Testis (tissue), 3 donors: ENCODE data around the gene ADGRD1. TPM values are rescaled to one million over a fixed set of nuclear protein-coding genes. Genes with fewer than 3 reads are reported as not detected.

Experiments
- DNase-seq: peaks from one replicate; pipeline ENCODE4 v3.0.0-alpha.2; 2019
- H3K27ac ChIP-seq, 2 donors: fragments of 200-600 bp; sonication (generic); one replicate each; pipeline ENCODE4 v1.5.1; 2019
- H3K27me3 ChIP-seq: fragments of 200-600 bp; sonication (generic); one replicate; pipeline ENCODE4 v1.5.1; 2019
- H3K36me3 ChIP-seq: fragments of 200-600 bp; sonication (generic); one replicate; pipeline ENCODE4 v1.5.1; 2017; ENCODE audit warnings: low read depth; ENCODE audit errors: missing control alignments
- H3K4me1 ChIP-seq: fragments of 200-600 bp; sonication (generic); one replicate; pipeline ENCODE4 v1.5.1; 2019
- H3K4me3 ChIP-seq, 2 donors: fragments of 200-600 bp; sonication (generic); one replicate each; pipeline ENCODE4 v1.5.1; 2017 to 2019
- H3K9me3 ChIP-seq: fragments of 200-600 bp; sonication (generic); one replicate; pipeline ENCODE4 v1.5.1; 2017
- CTCF ChIP-seq, 3 experiments: fragments of 450-650 bp in 2 of 3; fragments of 200-600 bp in 1 of 3; sonication (generic) in 1 of 3; IDR thresholded peaks; one replicate each; pipeline ENCODE4 v1.5.1; 2016 to 2019; ENCODE audit warnings: antibody characterized with exemption in 3 of 3, mild to moderate bottlenecking in 2 of 3, moderate library complexity in 1 of 3
- POLR2A ChIP-seq: fragments of 450-650 bp; IDR thresholded peaks from one replicate; pipeline ENCODE4 v1.6.1; 2017; ENCODE audit warnings: antibody characterized with exemption, mild to moderate bottlenecking, moderate library complexity
- WGBS, 2 donors: methylation state at CpG; one replicate each; pipeline ENCODE4 v1.1.5; 2018; 5-methylcytosine and 5-hydroxymethylcytosine counted together
- intact Hi-C: fragments of 100-400 bp; cut with DNase I; formaldehyde crosslinking; loops from one replicate; pipeline ENCODE4 v1.15.1; 2023; ENCODE audit warnings: low total_unique reads
- polyA plus RNA-seq: library from polyadenylated mRNA; stranded (reverse); fragments of 350-450 nt; fragmentation: Illumina TruSeq; extraction: RNeasy Lipid Tissue Mini Kit (QIAGEN cat#74804); gene quantifications from one replicate; pipeline ENCODE4 v1.2.3, GENCODE V29; 2014; ENCODE audit warnings: low read depth, low replicate concordance; ENCODE audit not compliant: insufficient read depth
- total RNA-seq, 2 donors: library from RNA; depleted of rRNA; stranded (reverse); fragments of >200 nt; gene quantifications; one replicate each; pipeline ENCODE4 v1.2.3, GENCODE V29; 2016

Gene ADGRD1
- total and polyA plus RNA-seq, 3 donors from 2014 or later = 27.2 to 43.2 (median 42.8) TPM

- TF ChIP-seq POLR2A = no peak
- TF ChIP-seq CTCF (IDR thresholded peaks at IDR 0.05) = no peak
- 96 to 100% methylated on average over 2 to 3 of the region's 3 CpGs for WGBS, 2 donors
- peak; percentile 12 for DNase-seq
- peaks cover 8% of the 10 kb centered on the region for H3K4me1 ChIP-seq
- H3K36me3 ChIP-seq = no peaks in the 10 kb centered on the region
- H3K9me3 ChIP-seq = no peaks in the 10 kb centered on the region
- no peak overlapping the region for H3K27ac ChIP-seq
- no peak overlapping the region for H3K4me3 ChIP-seq
- H3K27me3 ChIP-seq = no peaks in the 10 kb centered on the region
- intact Hi-C loops = no loop called here
These were observed 118.9 kb downstream of the ADGRD1 start for GRCh38 chr12:131072451-131073230.

GRCh38 chr12:131074221-131075083 is 120.7 kb downstream of the ADGRD1 start:
- Histone ChIP-seq H3K27ac (no peak overlapping the region), H3K4me3 (no peak overlapping the region), H3K27me3 (no peaks in the 10 kb centered on the region), H3K9me3 (no peaks in the 10 kb centered on the region), H3K4me1 (peaks cover 8% of the 10 kb centered on the region), H3K36me3 (no peaks in the 10 kb centered on the region)
- peak; percentile 45 for DNase-seq
- intact Hi-C loops = no loop called here
- TF ChIP-seq POLR2A (no peak), CTCF (IDR thresholded peaks at IDR 0.05) (no peak)
- 48 to 72% methylated on average over 14 to 18 of the region's 18 CpGs for WGBS, 2 donors

GRCh38 chr12:131075194-131075593 is 121.5 kb downstream of the ADGRD1 start:
- H3K36me3 ChIP-seq = no peaks in the 10 kb centered on the region
- peaks cover 8% of the 10 kb centered on the region for H3K4me1 ChIP-seq
- WGBS, 2 donors = 85 to 89% methylated on average over 6 of the region's 6 CpGs
- DNase-seq = peak; percentile 1
- no peak overlapping the region for H3K4me3 ChIP-seq
- no peaks in the 10 kb centered on the region for H3K27me3 ChIP-seq
- intact Hi-C loops = no loop called here
- no peaks in the 10 kb centered on the region for H3K9me3 ChIP-seq
- no peak for TF ChIP-seq CTCF (IDR thresholded peaks at IDR 0.05)
- H3K27ac ChIP-seq = no peak overlapping the region

- Histone ChIP-seq H3K27ac (no peak overlapping the region), H3K9me3 (no peaks in the 10 kb centered on the region), H3K4me3 (no peak overlapping the region), H3K36me3 (no peaks in the 10 kb centered on the region), H3K27me3 (no peaks in the 10 kb centered on the region), H3K4me1 (peaks cover 8% of the 10 kb centered on the region)
- intact Hi-C loops = no loop called here
- peak; percentile 10 for DNase-seq
- TF ChIP-seq POLR2A (no peak), CTCF (IDR thresholded peaks at IDR 0.05) (no peak)
- 72 to 85% methylated on average over 6 to 8 of the region's 8 CpGs for WGBS, 2 donors
These were observed 121.9 kb downstream of the ADGRD1 start for GRCh38 chr12:131075611-131076010.
